Neural cell (in vitro differentiated cells): Measurements from ENCODE around the gene CDH8. TPM values are rescaled to one million over a fixed set of nuclear protein-coding genes. Genes with fewer than 3 reads are reported as not detected.

Experiments
- H2AFZ ChIP-seq: fragments of 200-600, 300-800 bp; sonication (generic), shearing (Covaris generic); 2 replicates; pipeline ENCODE4 v1.6.0; 2014; ENCODE audit warnings: low read depth, mild to moderate bottlenecking, antibody characterized with exemption, low read length, moderate library complexity
- H3F3A ChIP-seq: fragments of 200-600 bp; shearing (Covaris generic); 2 replicates; pipeline ENCODE4 v1.6.1; 2016; ENCODE audit warnings: mild to moderate bottlenecking, moderate library complexity, mixed read lengths, antibody characterized with exemption, low read length; ENCODE audit not compliant: insufficient read depth, poor library complexity, severe bottlenecking
- H3K27ac ChIP-seq: fragments of 200-600, 300-800 bp; sonication (generic), shearing (Covaris generic); 2 replicates; pipeline ENCODE4 v1.5.1; 2014; ENCODE audit warnings: mild to moderate bottlenecking, low read length, moderate library complexity
- H3K27me3 ChIP-seq: fragments of 300-800, 200-600 bp; sonication (generic), shearing (Covaris generic); 2 replicates; pipeline ENCODE4 v1.6.0; 2014; ENCODE audit warnings: mild to moderate bottlenecking, low read depth, low read length, moderate library complexity; ENCODE audit not compliant: insufficient read depth
- H3K36me3 ChIP-seq: fragments of 300-800, 200-600 bp; sonication (generic), shearing (Covaris generic); 2 replicates; pipeline ENCODE4 v1.5.1; 2014; ENCODE audit warnings: mild to moderate bottlenecking, antibody characterized with exemption, low read length, moderate library complexity; ENCODE audit not compliant: insufficient read depth
- H3K4me2 ChIP-seq: fragments of 300-800, 200-600 bp; sonication (generic), shearing (Covaris generic); 2 replicates; pipeline ENCODE4 v1.6.0; 2014; ENCODE audit warnings: mild to moderate bottlenecking, low read length
- H3K4me3 ChIP-seq: fragments of 300-800, 200-600 bp; sonication (generic), shearing (Covaris generic); 2 replicates; pipeline ENCODE4 v1.5.1; 2014; ENCODE audit warnings: mild to moderate bottlenecking, low read length, moderate library complexity
- H3K79me2 ChIP-seq: fragments of 200-600 bp; shearing (Covaris generic); replicated peaks from 2 replicates; pipeline ENCODE4 v1.6.0; 2014; ENCODE audit warnings: mild to moderate bottlenecking, low read length, moderate library complexity; ENCODE audit not compliant: insufficient read depth
- H3K9ac ChIP-seq: fragments of 300-800, 200-600 bp; sonication (generic), shearing (Covaris generic); 2 replicates; pipeline ENCODE4 v1.6.1; 2016; ENCODE audit warnings: mild to moderate bottlenecking, low read length, mixed read lengths
- H3K9me2 ChIP-seq: fragments of 200-600 bp; shearing (Covaris generic); 2 replicates; pipeline ENCODE4 v1.6.1; 2016; ENCODE audit warnings: mild to moderate bottlenecking, low read length, mixed read lengths; ENCODE audit not compliant: insufficient read depth
- H3K9me3 ChIP-seq: fragments of 200-600, 300-800 bp; sonication (generic), shearing (Covaris generic); 2 replicates; pipeline ENCODE4 v1.6.1; 2016; ENCODE audit warnings: mild to moderate bottlenecking, mixed run types, low read length, moderate library complexity, mixed read lengths
- H4K20me1 ChIP-seq: fragments of 200-600 bp; shearing (Covaris generic); 2 replicates; pipeline ENCODE4 v1.6.1; 2016; ENCODE audit warnings: mild to moderate bottlenecking, mixed run types; ENCODE audit not compliant: insufficient read depth
- CTCF ChIP-seq: fragments of 450-650 bp; IDR thresholded peaks from 2 replicates; pipeline ENCODE4 v1.5.1; 2014; ENCODE audit warnings: antibody characterized with exemption, mild to moderate bottlenecking, moderate library complexity; ENCODE audit not compliant: poor library complexity, severe bottlenecking
- EP300 ChIP-seq: fragments of 450-650 bp; conservative IDR thresholded peaks from 2 replicates; pipeline ENCODE4 v1.6.1; 2014; ENCODE audit warnings: antibody characterized with exemption, mild to moderate bottlenecking, moderate library complexity; ENCODE audit not compliant: poor library complexity, severe bottlenecking
- EZH2 ChIP-seq: fragments of 200-600, 300-800 bp; shearing (Covaris generic), sonication (generic); IDR thresholded peaks from 2 replicates; pipeline ENCODE4 v1.6.1; 2014; ENCODE audit warnings: antibody characterized with exemption, low read length, borderline replicate concordance, mild to moderate bottlenecking; ENCODE audit not compliant: insufficient read depth, poor library complexity, severe bottlenecking
- MXI1 ChIP-seq: fragments of 450-650 bp; conservative IDR thresholded peaks from 2 replicates; pipeline ENCODE4 v1.6.1; 2014; ENCODE audit warnings: antibody characterized with exemption, mild to moderate bottlenecking; ENCODE audit not compliant: poor library complexity, severe bottlenecking
- POLR2AphosphoS5 ChIP-seq: IDR thresholded peaks from 2 replicates; pipeline ENCODE4 v1.6.1; 2012
- RAD21 ChIP-seq: fragments of 450-650 bp; conservative IDR thresholded peaks from 2 replicates; pipeline ENCODE4 v1.6.1; 2014; ENCODE audit warnings: antibody characterized with exemption, mild to moderate bottlenecking, moderate library complexity
- REST ChIP-seq: IDR thresholded peaks from 2 replicates; pipeline ENCODE4 v1.6.1; 2012; ENCODE audit warnings: borderline replicate concordance
- SMC3 ChIP-seq: fragments of 450-650 bp; conservative IDR thresholded peaks from 2 replicates; pipeline ENCODE4 v1.6.1; 2014; ENCODE audit warnings: antibody characterized with exemption, mild to moderate bottlenecking, moderate library complexity; ENCODE audit not compliant: poor library complexity
- TAF1 ChIP-seq: IDR thresholded peaks from 2 replicates; pipeline ENCODE4 v1.6.1; 2012; ENCODE audit warnings: low read depth
- polyA plus RNA-seq: library from polyadenylated mRNA; depleted of rRNA; stranded (reverse); fragments of >200 nt; gene quantifications from 2 replicates; pipeline ENCODE4 v1.2.3, GENCODE V29; 2014

The CDH8 gene
- polyA plus RNA-seq, 1 donor from 2014 or later, result 5.0 TPM

GRCh38 chr16:61926766-61927165, 109.5 kb downstream of the CDH8 start:
- no peak overlapping the region for H3K9ac ChIP-seq
- no peaks in the 10 kb centered on the region for H3F3A ChIP-seq
- H2AFZ ChIP-seq, result no peak overlapping the region
- peak overlapping the region; percentile 10 for H3K27ac ChIP-seq
- no peaks in the 10 kb centered on the region for H3K27me3 ChIP-seq
- H3K36me3 ChIP-seq, result no peaks in the 10 kb centered on the region
- no peaks in the 10 kb centered on the region for H3K79me2 ChIP-seq
- H3K4me2 ChIP-seq, result no peak overlapping the region
- H3K9me3 ChIP-seq, result no peaks in the 10 kb centered on the region
- TF ChIP-seq RAD21 (peak; percentile 3), POLR2AphosphoS5 (peak; percentile 19), EZH2 (no peak), TAF1 (no peak), EP300 (peak; percentile 33)
- H4K20me1 ChIP-seq, result no peaks in the 10 kb centered on the region
- H3K4me3 ChIP-seq, result peak overlapping the region; percentile 8
- no peaks in the 10 kb centered on the region for H3K9me2 ChIP-seq

- H3K27ac ChIP-seq, result no peak overlapping the region
- H3K27me3 ChIP-seq, result no peaks in the 10 kb centered on the region
- H2AFZ ChIP-seq, result no peak overlapping the region
- no peak overlapping the region for H3K4me2 ChIP-seq
- H3K9me2 ChIP-seq, result no peaks in the 10 kb centered on the region
- no peaks in the 10 kb centered on the region for H3K9me3 ChIP-seq
- no peaks in the 10 kb centered on the region for H3K36me3 ChIP-seq
- no peak overlapping the region for H3K4me3 ChIP-seq
- H3K79me2 ChIP-seq, result no peaks in the 10 kb centered on the region
- H4K20me1 ChIP-seq, result no peaks in the 10 kb centered on the region
- TF ChIP-seq CTCF (no peak), REST (no peak), RAD21 (no peak)
- no peak overlapping the region for H3K9ac ChIP-seq
- H3F3A ChIP-seq, result no peaks in the 10 kb centered on the region
These were observed 112.6 kb downstream of the CDH8 start for GRCh38 chr16:61923629-61924028.

GRCh38 chr16:61921373-61921772, 114.9 kb downstream of the CDH8 start:
- Histone ChIP-seq H2AFZ (no peak overlapping the region), H3K79me2 (no peaks in the 10 kb centered on the region), H4K20me1 (no peaks in the 10 kb centered on the region), H3K4me3 (no peak overlapping the region), H3K36me3 (no peaks in the 10 kb centered on the region), H3F3A (no peaks in the 10 kb centered on the region), H3K4me2 (no peak overlapping the region), H3K9me2 (no peaks in the 10 kb centered on the region), H3K27ac (no peak overlapping the region), H3K27me3 (no peaks in the 10 kb centered on the region), H3K9ac (no peak overlapping the region), H3K9me3 (no peaks in the 10 kb centered on the region)
- TF ChIP-seq REST (no peak), CTCF (no peak), RAD21 (no peak), EZH2 (no peak), MXI1 (no peak), EP300 (no peak), TAF1 (no peak), POLR2AphosphoS5 (no peak), SMC3 (no peak)
